Measurements from ENCODE around the gene SLCO4C1.

SLCO4C1 gene

DNA sequence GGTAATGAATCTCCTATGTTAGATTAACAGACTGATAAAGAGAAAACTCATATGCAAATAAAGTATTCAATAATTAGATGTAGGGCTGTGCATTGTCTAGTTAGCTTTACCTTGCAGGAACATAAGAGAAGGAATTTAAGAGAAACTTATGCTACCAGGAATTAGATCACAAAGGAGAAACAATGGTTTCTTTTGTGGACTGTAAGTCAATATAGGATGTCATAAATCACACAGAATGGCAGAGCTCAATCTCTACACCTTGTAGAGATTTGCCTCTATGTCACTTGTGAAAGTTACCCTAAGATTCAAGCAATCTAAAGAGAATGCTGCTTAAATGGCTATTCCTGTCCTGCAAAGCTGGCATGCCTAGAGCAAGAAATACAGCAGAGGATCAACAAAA, 26.0 kb downstream of the SLCO4C1 start:
- TF ChIP-seq, protein P1, sequence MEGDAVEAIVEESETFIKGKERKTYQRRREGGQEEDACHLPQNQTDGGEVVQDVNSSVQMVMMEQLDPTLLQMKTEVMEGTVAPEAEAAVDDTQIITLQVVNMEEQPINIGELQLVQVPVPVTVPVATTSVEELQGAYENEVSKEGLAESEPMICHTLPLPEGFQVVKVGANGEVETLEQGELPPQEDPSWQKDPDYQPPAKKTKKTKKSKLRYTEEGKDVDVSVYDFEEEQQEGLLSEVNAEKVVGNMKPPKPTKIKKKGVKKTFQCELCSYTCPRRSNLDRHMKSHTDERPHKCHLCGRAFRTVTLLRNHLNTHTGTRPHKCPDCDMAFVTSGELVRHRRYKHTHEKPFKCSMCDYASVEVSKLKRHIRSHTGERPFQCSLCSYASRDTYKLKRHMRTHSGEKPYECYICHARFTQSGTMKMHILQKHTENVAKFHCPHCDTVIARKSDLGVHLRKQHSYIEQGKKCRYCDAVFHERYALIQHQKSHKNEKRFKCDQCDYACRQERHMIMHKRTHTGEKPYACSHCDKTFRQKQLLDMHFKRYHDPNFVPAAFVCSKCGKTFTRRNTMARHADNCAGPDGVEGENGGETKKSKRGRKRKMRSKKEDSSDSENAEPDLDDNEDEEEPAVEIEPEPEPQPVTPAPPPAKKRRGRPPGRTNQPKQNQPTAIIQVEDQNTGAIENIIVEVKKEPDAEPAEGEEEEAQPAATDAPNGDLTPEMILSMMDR (IDR thresholded peaks at IDR 0.05; ENCODE audit: low read depth, low read length), result no peak
- H3K4me3 ChIP-seq (ENCODE audit: low read depth, low read length), result no peak overlapping the region

GRCh38 chr5:102262688-102263087, 33.4 kb downstream of the SLCO4C1 start:
- no peak overlapping the region for H3K4me3 ChIP-seq (ENCODE audit: low read depth, low read length)
- TF ChIP-seq, protein P1 (IDR thresholded peaks at IDR 0.05; ENCODE audit: low read depth, low read length), result no peak

DNA sequence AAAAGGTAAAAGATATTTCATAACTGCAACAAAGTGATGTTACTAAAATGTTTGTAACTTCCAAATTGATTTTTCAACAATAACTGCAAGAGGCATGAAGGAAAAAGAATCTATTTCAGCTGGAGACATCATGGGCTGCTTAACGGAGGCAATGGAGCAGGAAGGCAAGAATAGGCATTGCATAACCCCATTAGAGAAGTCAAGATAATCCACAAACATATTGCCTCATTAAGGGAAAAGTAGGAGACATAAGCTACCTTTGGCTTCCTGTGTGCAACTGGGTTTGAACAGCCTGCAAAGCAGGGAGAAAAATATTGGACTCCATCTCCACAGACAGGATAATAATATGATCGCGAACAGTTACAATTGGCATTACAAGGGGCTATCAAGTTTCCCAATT, 46.7 kb downstream of the SLCO4C1 start:
- TF ChIP-seq, protein P1 (IDR thresholded peaks at IDR 0.05; ENCODE audit: low read depth, low read length), result no peak
- no peak overlapping the region for H3K4me3 ChIP-seq (ENCODE audit: low read depth, low read length)

DNA sequence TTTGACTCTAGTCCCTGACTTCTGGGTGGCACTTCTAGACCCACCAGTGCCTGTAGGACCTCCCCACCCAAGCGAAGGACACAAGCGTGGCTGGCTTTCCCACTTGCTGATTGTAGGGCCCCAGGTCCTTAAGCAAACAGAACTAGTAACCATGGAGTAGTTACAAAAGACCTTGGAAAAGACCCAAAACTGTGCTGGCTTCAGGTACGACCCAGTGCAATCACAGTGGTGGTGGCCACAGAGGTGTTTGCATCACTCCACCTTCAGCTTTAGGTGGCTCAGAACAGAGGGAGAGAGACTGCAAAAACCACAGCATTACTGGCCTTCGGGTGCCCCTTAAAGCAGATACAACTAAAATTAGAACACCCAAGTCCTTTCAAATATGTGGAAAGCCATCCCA, 52.9 kb downstream of the SLCO4C1 start:
- H3K4me3 ChIP-seq (ENCODE audit: low read depth, low read length), result no peak overlapping the region
- TF ChIP-seq, protein P1 (IDR thresholded peaks at IDR 0.05; ENCODE audit: low read depth, low read length), result no peak

DNA sequence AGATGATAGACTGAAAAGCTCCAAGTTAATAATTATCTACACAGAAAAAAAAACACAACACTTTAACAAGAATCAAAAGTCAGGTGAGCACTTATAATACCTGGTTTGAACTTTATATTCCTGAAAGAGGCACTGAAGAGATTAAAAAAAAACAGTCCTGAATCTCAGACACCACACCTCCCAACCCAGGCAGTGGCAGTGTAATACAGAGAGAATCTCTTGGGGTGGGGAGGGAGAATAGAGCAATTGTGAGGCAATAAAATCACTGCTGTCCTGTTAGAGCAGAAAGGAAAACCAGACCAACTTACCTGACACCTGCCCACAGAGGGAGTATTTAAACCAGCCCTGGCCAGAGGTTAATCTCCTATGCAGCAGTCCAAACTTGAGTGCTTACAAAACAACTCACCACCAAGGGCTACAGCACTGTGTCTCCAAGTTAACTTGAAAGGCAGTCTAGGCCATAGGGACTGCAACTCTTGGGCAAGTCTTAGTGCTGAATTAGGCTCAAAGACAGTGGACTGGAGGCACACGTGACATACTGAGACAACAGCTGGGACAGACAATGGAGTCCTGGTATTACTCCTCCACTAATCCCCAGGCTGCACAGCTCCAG, 54.2 kb downstream of the SLCO4C1 start:
- TF ChIP-seq, protein P1 (IDR thresholded peaks at IDR 0.05; ENCODE audit: low read depth, low read length), result no peak
- H3K4me3 ChIP-seq (ENCODE audit: low read depth, low read length), result no peak overlapping the region

DNA sequence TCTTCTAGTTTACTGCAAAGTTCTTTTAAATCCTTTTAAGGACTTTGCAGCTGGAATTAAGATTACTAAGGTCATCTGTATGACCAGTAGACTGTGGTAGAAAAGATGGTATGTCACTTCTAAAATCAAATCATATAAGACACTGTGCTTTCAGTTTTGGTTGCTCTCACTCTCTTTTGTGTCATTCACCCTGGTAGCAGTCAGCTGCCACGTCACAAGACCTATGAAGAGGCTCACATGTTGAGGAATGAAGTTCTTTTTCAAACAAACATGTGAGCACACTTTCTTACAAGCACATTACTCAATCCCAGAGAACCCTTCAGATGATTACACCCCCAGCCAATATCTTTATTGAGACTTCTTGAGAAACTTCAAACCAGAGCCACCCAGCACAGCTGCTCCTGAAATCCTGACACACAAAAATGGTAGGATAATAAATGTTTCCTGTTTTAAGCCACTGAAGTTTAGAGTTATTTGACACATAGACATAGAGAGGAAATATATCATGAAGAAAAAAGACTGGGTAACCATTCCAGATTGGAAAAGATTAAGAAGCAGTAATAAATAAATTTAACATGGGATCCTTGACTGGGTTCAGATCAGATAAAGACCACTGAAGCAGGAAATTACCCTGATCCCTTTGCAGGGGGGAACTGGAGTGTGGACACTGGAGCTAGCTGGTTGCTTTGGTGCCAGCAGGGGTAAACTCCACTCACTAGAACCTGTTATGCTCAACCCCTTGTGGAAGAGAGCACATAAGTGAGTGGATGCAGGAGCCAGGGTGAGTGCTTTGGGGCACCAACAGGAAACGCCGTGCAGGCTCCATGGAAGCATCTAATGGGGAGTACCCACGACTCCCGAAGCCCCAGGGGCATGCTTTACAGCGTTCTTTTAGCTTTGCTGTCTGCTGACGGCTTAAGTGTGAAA, 64.1 kb downstream of the SLCO4C1 start:
- TF ChIP-seq, protein P1 (IDR thresholded peaks at IDR 0.05; ENCODE audit: low read depth, low read length), result no peak
- H3K4me3 ChIP-seq (ENCODE audit: low read depth, low read length), result no peak overlapping the region

- no peak overlapping the region for H3K4me3 ChIP-seq (ENCODE audit: low read depth, low read length)
- TF ChIP-seq, protein P1 (IDR thresholded peaks at IDR 0.05; ENCODE audit: low read depth, low read length), result no peak
Measured at GRCh38 chr5:102229685-102230084, 66.4 kb downstream of the SLCO4C1 start.
